ENCODE data around the gene AMN1. TPM values are rescaled to one million over a fixed set of nuclear protein-coding genes. Genes with fewer than 3 reads are reported as not detected.
A peak's percentile ranks its signal among the peaks of the same experiment; 100 is the strongest.
"Not testable (repeated sequence)": the region's sequence is repeated elsewhere in the genome, so short reads cannot be mapped to it uniquely, and the experiment has no call there.

AMN1 gene
- total RNA-seq, 2 experiments from 2014 or later = 6.9 to 8.5 TPM

DNA sequence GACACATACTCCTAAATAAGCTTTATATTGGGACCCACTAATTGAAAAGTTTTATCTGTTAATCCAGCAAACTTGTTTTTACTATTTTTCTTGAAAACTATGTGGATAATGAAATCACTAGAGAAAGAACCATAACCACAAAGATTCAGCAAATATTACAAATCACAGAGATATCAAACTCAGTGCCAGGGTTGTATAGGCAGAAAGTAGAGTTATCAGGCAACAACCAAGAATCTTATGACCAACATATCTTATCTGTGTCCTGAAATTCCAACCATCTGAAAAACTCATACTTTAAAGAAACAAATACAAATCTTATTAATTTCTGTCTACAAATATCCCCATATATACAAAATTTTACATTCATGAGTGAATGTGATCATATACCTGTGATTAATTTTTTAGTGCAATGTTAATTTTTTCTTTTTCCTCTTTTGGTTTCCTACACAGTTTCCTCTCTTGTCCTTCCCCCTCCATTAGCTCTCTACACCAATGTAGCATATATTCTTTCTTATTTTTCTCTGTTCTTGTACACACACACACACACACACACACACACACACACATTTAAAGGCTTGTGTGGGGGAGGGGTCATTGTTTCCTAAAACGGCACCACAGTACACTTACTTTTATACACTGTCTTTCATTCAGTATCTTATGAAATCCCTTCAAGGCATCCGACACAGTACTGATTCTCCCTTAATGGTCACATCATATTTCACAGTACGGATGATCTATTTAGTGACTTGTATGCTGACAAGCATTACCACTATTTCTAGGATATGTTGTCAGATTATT, 18.6 kb downstream of the AMN1 start:
- Mint-ChIP-seq H3K9me3 (peaks cover 3% of the 10 kb centered on the region), H3K27me3 (no peaks in the 10 kb centered on the region), H3K27ac (no peak overlapping the region), H3K4me3 (no peak overlapping the region), H3K36me3 (ENCODE audit: low read depth) (peaks cover 72% of the 10 kb centered on the region), H3K4me1 (ENCODE audit: low read depth) (peaks cover 23% of the 10 kb centered on the region)
- H3K9me3 ChIP-seq (ENCODE audit: control insufficient read depth in 1 of 2, insufficient read depth in 1 of 2, low read length in 2 of 2) = peaks cover 9 to 21% of the 10 kb centered on the region in 2 experiments
- H3K27ac ChIP-seq (ENCODE audit: low read depth in 1 of 2, low read length in 2 of 2) = no peak overlapping the region
- no peak for ATAC-seq (ENCODE audit: poor library complexity)
- H3K4me3 ChIP-seq (ENCODE audit: low read length) = no peak overlapping the region
- ChIA-PET POLR2A (no interaction called here), CTCF (no interaction called here)
- TF ChIP-seq, protein P1, sequence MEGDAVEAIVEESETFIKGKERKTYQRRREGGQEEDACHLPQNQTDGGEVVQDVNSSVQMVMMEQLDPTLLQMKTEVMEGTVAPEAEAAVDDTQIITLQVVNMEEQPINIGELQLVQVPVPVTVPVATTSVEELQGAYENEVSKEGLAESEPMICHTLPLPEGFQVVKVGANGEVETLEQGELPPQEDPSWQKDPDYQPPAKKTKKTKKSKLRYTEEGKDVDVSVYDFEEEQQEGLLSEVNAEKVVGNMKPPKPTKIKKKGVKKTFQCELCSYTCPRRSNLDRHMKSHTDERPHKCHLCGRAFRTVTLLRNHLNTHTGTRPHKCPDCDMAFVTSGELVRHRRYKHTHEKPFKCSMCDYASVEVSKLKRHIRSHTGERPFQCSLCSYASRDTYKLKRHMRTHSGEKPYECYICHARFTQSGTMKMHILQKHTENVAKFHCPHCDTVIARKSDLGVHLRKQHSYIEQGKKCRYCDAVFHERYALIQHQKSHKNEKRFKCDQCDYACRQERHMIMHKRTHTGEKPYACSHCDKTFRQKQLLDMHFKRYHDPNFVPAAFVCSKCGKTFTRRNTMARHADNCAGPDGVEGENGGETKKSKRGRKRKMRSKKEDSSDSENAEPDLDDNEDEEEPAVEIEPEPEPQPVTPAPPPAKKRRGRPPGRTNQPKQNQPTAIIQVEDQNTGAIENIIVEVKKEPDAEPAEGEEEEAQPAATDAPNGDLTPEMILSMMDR (IDR thresholded peaks at IDR 0.05) = no peak
- no peaks in the 10 kb centered on the region for H3K27me3 ChIP-seq (ENCODE audit: control insufficient read depth in 1 of 2, insufficient read depth in 2 of 2, low read length in 2 of 2)
- peaks cover 3% of the 10 kb centered on the region for H3K36me3 ChIP-seq (ENCODE audit: insufficient read depth, low read length)
- DNase-seq = no peak
- intact Hi-C loops (cut with DNase I, micrococcal nuclease) = no loop called here
- H3K4me1 ChIP-seq (ENCODE audit: insufficient read depth, low read length) = peaks cover 6% of the 10 kb centered on the region

DNA sequence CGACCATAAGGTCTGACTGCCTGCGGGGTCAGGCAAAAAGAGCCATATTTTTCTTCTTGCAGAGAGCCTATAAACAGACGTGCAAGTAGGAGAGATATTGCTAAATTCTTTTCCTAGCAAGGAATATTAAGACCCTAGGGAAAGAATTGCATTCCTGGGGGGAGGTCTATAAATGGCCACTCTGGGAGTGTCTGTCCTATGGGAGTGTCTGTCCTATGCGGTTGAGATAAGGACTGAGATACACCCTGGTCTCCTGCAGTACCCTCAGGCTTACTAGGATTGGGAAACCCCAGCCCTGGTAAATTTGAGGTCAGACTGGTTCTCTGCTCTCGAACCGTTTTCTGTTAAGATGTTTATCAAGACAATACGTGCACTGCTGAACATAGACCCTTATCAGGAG, 20.7 kb downstream of the AMN1 start:
- H3K36me3 ChIP-seq (ENCODE audit: insufficient read depth, low read length); H3K27me3 Mint-ChIP-seq; H3K27ac ChIP-seq (ENCODE audit: low read depth in 1 of 2, low read length in 2 of 2); H3K4me1 ChIP-seq (ENCODE audit: insufficient read depth, low read length); H3K4me3 Mint-ChIP-seq; H3K27me3 ChIP-seq (ENCODE audit: control insufficient read depth in 1 of 2, insufficient read depth in 2 of 2, low read length in 2 of 2); ATAC-seq (ENCODE audit: poor library complexity); DNase-seq; H3K4me3 ChIP-seq (ENCODE audit: low read length); CTCF ChIA-PET; H3K27ac Mint-ChIP-seq; POLR2A ChIA-PET; intact Hi-C loops (cut with DNase I, micrococcal nuclease); H3K9me3 Mint-ChIP-seq: not testable (repeated sequence)
- peaks cover 71% of the 10 kb centered on the region for H3K36me3 Mint-ChIP-seq (ENCODE audit: low read depth)
- peaks cover 36% of the 10 kb centered on the region for H3K4me1 Mint-ChIP-seq (ENCODE audit: low read depth)
- H3K9me3 ChIP-seq (ENCODE audit: control insufficient read depth in 1 of 2, insufficient read depth in 1 of 2, low read length in 2 of 2) = peaks cover 9 to 21% of the 10 kb centered on the region in 2 experiments

DNA sequence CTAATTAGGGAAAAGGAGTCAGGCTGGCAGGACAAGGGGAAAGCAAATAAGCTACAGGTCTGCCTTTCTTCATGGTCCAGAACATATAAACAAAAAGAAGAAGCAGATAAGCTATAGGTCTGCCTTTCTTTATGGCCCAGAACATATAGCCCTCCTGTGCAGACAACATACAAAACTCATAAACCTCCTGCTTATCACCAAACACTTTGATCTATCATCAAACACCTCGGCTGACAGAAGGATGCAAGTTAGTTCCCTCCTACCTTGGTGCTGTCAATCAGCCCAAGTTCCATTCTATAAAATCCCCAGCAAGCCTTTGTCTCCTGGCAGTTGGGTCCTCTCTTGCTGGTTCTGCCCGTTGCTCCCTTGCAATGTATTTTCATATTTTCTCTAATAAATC, 23.2 kb downstream of the AMN1 start:
- H3K9me3 ChIP-seq (ENCODE audit: control insufficient read depth in 1 of 2, insufficient read depth in 1 of 2, low read length in 2 of 2) = peaks cover 9 to 12% of the 10 kb centered on the region in 2 experiments
- Mint-ChIP-seq H3K27me3 (no peaks in the 10 kb centered on the region), H3K36me3 (ENCODE audit: low read depth) (peaks cover 75% of the 10 kb centered on the region), H3K4me1 (ENCODE audit: low read depth) (peaks cover 38% of the 10 kb centered on the region), H3K4me3 (no peak overlapping the region), H3K27ac (peak overlapping the region; percentile 63), H3K9me3 (peaks cover 3% of the 10 kb centered on the region)
- no peaks in the 10 kb centered on the region for H3K27me3 ChIP-seq (ENCODE audit: control insufficient read depth in 1 of 2, insufficient read depth in 2 of 2, low read length in 2 of 2)
- CTCF ChIA-PET = no interaction called here
- peaks cover 7% of the 10 kb centered on the region for H3K4me1 ChIP-seq (ENCODE audit: insufficient read depth, low read length)
- peak; percentile 29 for ATAC-seq (ENCODE audit: poor library complexity)
- no peak overlapping the region for H3K27ac ChIP-seq (ENCODE audit: low read depth in 1 of 2, low read length in 2 of 2)
- peak in 3 of 14 experiments; percentile 23 to 57 (median 28) for DNase-seq
- H3K36me3 ChIP-seq (ENCODE audit: insufficient read depth, low read length) = peaks cover 8% of the 10 kb centered on the region
- POLR2A ChIA-PET = no interaction called here
- TF ChIP-seq, protein P1 (IDR thresholded peaks at IDR 0.05) = no peak
- intact Hi-C loops (cut with DNase I, micrococcal nuclease) = no loop called here
- H3K4me3 ChIP-seq (ENCODE audit: low read length) = no peak overlapping the region

Measured in CD4-positive, alpha-beta T cell (primary cell).